OCI-LY7 (cell line): ENCODE data around the gene CDC42BPB. TPM values are rescaled to one million over a fixed set of nuclear protein-coding genes. Genes with fewer than 3 reads are reported as not detected.

Experiments used
- BruUV-seq: library from RNA; stranded (reverse); fragments of 400-500 nt; replicated peaks from 2 replicates; lab custom pipeline; 2021; lab: Mats Ljungman, UMichigan
- CTCF ChIA-PET: fragments of 300-600 bp; sonication (Branson Sonifier 250); formaldehyde crosslinking; loops from one replicate; lab custom pipeline; 2022; ENCODE audit warnings: antibody characterized with exemption; ENCODE audit not compliant: unreplicated experiment; lab: Charles Lee
- POLR2A ChIA-PET: fragments of 300-600 bp; sonication (Branson Sonifier 250); formaldehyde crosslinking; loops from one replicate; lab custom pipeline; 2022; ENCODE audit warnings: antibody characterized with exemption; lab: Charles Lee
- DNase-seq: peaks from one replicate; pipeline ENCODE4 v3.0.0-alpha.2; 2015; ENCODE audit warnings: low spot score
- H2AFZ ChIP-seq: fragments of 200-600 bp; sonication (generic), shearing (Covaris generic); 2 replicates; pipeline ENCODE4 v1.6.1; 2014; ENCODE audit warnings: mild to moderate bottlenecking, antibody characterized with exemption, low read length, moderate library complexity
- H3K27ac ChIP-seq: fragments of 200-600 bp; sonication (generic); 2 replicates; pipeline ENCODE4 v1.5.1; 2014; ENCODE audit warnings: mixed run types, low read depth, mild to moderate bottlenecking, moderate library complexity, low read length, inconsistent platforms; ENCODE audit not compliant: poor library complexity, severe bottlenecking
- H3K36me3 ChIP-seq: fragments of 200-600 bp; sonication (generic); 2 replicates; pipeline ENCODE4 v1.6.1; 2014; ENCODE audit warnings: mild to moderate bottlenecking, antibody characterized with exemption, low read length, moderate library complexity, mixed read lengths; ENCODE audit not compliant: insufficient read depth
- H3K4me1 ChIP-seq: fragments of 200-600 bp; sonication (generic); 2 replicates; pipeline ENCODE4 v1.5.1; 2014; ENCODE audit warnings: mild to moderate bottlenecking, low read length; ENCODE audit not compliant: insufficient read depth, poor library complexity, severe bottlenecking
- H3K4me2 ChIP-seq: fragments of 200-600 bp; sonication (generic); 2 replicates; pipeline ENCODE4 v1.6.1; 2014; ENCODE audit warnings: mild to moderate bottlenecking, low read length
- H3K4me3 ChIP-seq: fragments of 200-600 bp; sonication (generic); 2 replicates; pipeline ENCODE4 v1.5.1; 2014; ENCODE audit warnings: mild to moderate bottlenecking, low read depth, low read length; ENCODE audit not compliant: poor library complexity, severe bottlenecking
- H3K79me2 ChIP-seq: fragments of 200-600 bp; sonication (generic); 2 replicates; pipeline ENCODE4 v1.6.1; 2016; ENCODE audit warnings: low read depth, mild to moderate bottlenecking, low read length, moderate library complexity, mixed read lengths; ENCODE audit not compliant: insufficient read depth
- H3K9me2 ChIP-seq: fragments of 200-600 bp; sonication (generic); 2 replicates; pipeline ENCODE4 v1.6.1; 2016; ENCODE audit warnings: mild to moderate bottlenecking, low read length, mixed read lengths; ENCODE audit not compliant: insufficient read depth
- H3K9me3 ChIP-seq: fragments of 200-600 bp; sonication (generic); 2 replicates; pipeline ENCODE4 v1.6.1; 2014; ENCODE audit warnings: mild to moderate bottlenecking, mixed run types, low read length, mixed read lengths
- H4K20me1 ChIP-seq: fragments of 200-600 bp; sonication (generic); 2 replicates; pipeline ENCODE4 v1.6.1; 2014; ENCODE audit warnings: mild to moderate bottlenecking, antibody characterized with exemption, low read length, moderate library complexity, mixed read lengths; ENCODE audit not compliant: insufficient read depth
- EZH2phosphoT487 ChIP-seq: fragments of 200-600 bp; sonication (generic); IDR thresholded peaks from 2 replicates; pipeline ENCODE4 v1.6.1; 2018; ENCODE audit warnings: low read depth, borderline replicate concordance, mild to moderate bottlenecking, mixed run types, antibody characterized with exemption, low read length, moderate library complexity, mixed read lengths
- intact Hi-C: fragments of 100-400 bp; cut with micrococcal nuclease; formaldehyde crosslinking; loops from one replicate; pipeline ENCODE4 v1.10.0; 2022; ENCODE audit not compliant: unreplicated experiment
- total RNA-seq, 2 experiments: library from RNA; depleted of rRNA in 1 of 2; stranded (reverse); fragments of >200 nt in 1 of 2; shearing (Covaris generic) in 1 of 2; gene quantifications; 2 replicates each; pipeline ENCODE4 v1.2.3, GENCODE V29; 2014 to 2022
- TF ChIP-seq, protein P1 (sequence below): fragments of 200-600 bp; sonication (generic); conservative IDR thresholded peaks from 2 replicates; pipeline ENCODE4 v1.5.1; 2014; ENCODE audit warnings: mild to moderate bottlenecking, antibody characterized with exemption, low read length, moderate library complexity, mixed read lengths

CDC42BPB gene
- total RNA-seq, 2 experiments from 2014 or later = 0.03 to 0.46 TPM

GRCh38 chr14:102933618-102934231 lies 123.6 kb downstream of the CDC42BPB start:
- intact Hi-C loops = no loop called here
- Histone ChIP-seq H3K4me3 (no peak overlapping the region), H4K20me1 (no peaks in the 10 kb centered on the region), H3K9me3 (no peaks in the 10 kb centered on the region; the same call in 1 of the 2 replicates), H3K4me1 (peaks cover 39% of the 10 kb centered on the region), H3K9me2 (no peaks in the 10 kb centered on the region), H2AFZ (peak overlapping the region; percentile 7; the same call in 1 of the 2 replicates), H3K4me2 (peak overlapping the region; percentile 18), H3K27ac (peak overlapping the region; percentile 21), H3K79me2 (no peaks in the 10 kb centered on the region), H3K36me3 (no peaks in the 10 kb centered on the region)
- POLR2A ChIA-PET = interaction anchor here (1.8 kb wide), 1 partner anchor 11 kb away, joined by 7 read pairs; no protein-coding TSS in a partner anchor
- no TSS peak for BruUV-seq
- peak; percentile 39 for DNase-seq
- TF ChIP-seq, protein P1, sequence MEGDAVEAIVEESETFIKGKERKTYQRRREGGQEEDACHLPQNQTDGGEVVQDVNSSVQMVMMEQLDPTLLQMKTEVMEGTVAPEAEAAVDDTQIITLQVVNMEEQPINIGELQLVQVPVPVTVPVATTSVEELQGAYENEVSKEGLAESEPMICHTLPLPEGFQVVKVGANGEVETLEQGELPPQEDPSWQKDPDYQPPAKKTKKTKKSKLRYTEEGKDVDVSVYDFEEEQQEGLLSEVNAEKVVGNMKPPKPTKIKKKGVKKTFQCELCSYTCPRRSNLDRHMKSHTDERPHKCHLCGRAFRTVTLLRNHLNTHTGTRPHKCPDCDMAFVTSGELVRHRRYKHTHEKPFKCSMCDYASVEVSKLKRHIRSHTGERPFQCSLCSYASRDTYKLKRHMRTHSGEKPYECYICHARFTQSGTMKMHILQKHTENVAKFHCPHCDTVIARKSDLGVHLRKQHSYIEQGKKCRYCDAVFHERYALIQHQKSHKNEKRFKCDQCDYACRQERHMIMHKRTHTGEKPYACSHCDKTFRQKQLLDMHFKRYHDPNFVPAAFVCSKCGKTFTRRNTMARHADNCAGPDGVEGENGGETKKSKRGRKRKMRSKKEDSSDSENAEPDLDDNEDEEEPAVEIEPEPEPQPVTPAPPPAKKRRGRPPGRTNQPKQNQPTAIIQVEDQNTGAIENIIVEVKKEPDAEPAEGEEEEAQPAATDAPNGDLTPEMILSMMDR = no peak
- TF ChIP-seq EZH2phosphoT487 = no peak
- CTCF ChIA-PET = no interaction called here

- H3K9me2 ChIP-seq = no peaks in the 10 kb centered on the region
- no peaks in the 10 kb centered on the region; the same call in 1 of the 2 replicates for H3K9me3 ChIP-seq
- peaks cover 47% of the 10 kb centered on the region for H3K4me1 ChIP-seq
- no TSS peak for BruUV-seq
- POLR2A ChIA-PET = no interaction called here
- intact Hi-C loops = no loop called here
- CTCF ChIA-PET = no interaction called here
- H3K4me2 ChIP-seq = no peak overlapping the region
- no peaks in the 10 kb centered on the region for H3K79me2 ChIP-seq
- H3K4me3 ChIP-seq = no peak overlapping the region
- no peak overlapping the region for H3K27ac ChIP-seq
- H4K20me1 ChIP-seq = no peaks in the 10 kb centered on the region
- TF ChIP-seq, protein P1 = no peak
- TF ChIP-seq EZH2phosphoT487 = no peak
- H3K36me3 ChIP-seq = no peaks in the 10 kb centered on the region
- DNase-seq = no peak
- H2AFZ ChIP-seq = 0 out of 2 replicates have a peak overlapping the region, but pooled peaks have one; percentile 7
These were observed 124.7 kb downstream of the CDC42BPB start for GRCh38 chr14:102932484-102933248.
